ENCODE results near the gene SNAI3. TPM values are rescaled to one million over a fixed set of nuclear protein-coding genes. Genes with fewer than 3 reads are reported as not detected.

Gene SNAI3
- total and polyA plus RNA-seq, 9 of the 15 experiments (the other 6 are each of a cell fraction or from before 2014, with no cell fraction given): 0.04 to 4.1 (median 0.80) TPM; not detected in 1

- no peak for TF ChIP-seq ZNF561 (CRISPR knock-in tag; conservative IDR thresholded peaks at IDR 0.05)
- peak; percentile 33; the same call in 1 of the 2 replicates for TF ChIP-seq LARP7 (IDR thresholded peaks at IDR 0.05)
- TF ChIP-seq ZNF140 (CRISPR knock-in tag; IDR thresholded peaks at IDR 0.05): no peak
- TF ChIP-seq HBP1 (CRISPR knock-in tag; IDR thresholded peaks at IDR 0.05): no peak
- TF ChIP-seq ZFP1 (CRISPR knock-in tag; IDR thresholded peaks at IDR 0.05): no peak
- peak; percentile 96 for TF ChIP-seq JUND (IDR thresholded peaks at IDR 0.05; ENCODE audit: borderline replicate concordance, low read depth, low read length)
- TF ChIP-seq JUND (tag; IDR thresholded peaks at IDR 0.05; ENCODE audit: borderline replicate concordance, low read depth, low read length): peak; percentile 85; the same call in 1 of the 3 replicates
- TF ChIP-seq GTF2F1 (IDR thresholded peaks at IDR 0.05; ENCODE audit: low read depth, low read length): 0 out of 2 replicates have a peak, but pooled peaks have one; percentile 57
- TF ChIP-seq NFYB (IDR thresholded peaks at IDR 0.05; ENCODE audit: extremely low read depth, insufficient read length): no peak
- no peak for TF ChIP-seq ZNF280B (CRISPR knock-in tag; IDR thresholded peaks at IDR 0.05)
- peak; percentile 63 for TF ChIP-seq DACH1 (IDR thresholded peaks at IDR 0.05; ENCODE audit: partially characterized antibody)
- TF ChIP-seq MYBL2 (IDR thresholded peaks at IDR 0.05; ENCODE audit: low read depth): no peak
- TF ChIP-seq MYBL2 (CRISPR knock-in tag; IDR thresholded peaks at IDR 0.05; ENCODE audit: borderline replicate concordance): no peak
- TF ChIP-seq TEAD1 (CRISPR knock-in tag; IDR thresholded peaks at IDR 0.05): peak in 1 of 2 experiments; percentile 12; a peak in 1 of 4 replicates
- no peak for TF ChIP-seq ASH1L (IDR thresholded peaks at IDR 0.05; ENCODE audit: borderline replicate concordance, low read depth, partially characterized antibody)
- TF ChIP-seq CREB3 (tag; conservative IDR thresholded peaks at IDR 0.05; ENCODE audit: low read depth): no peak
- TF ChIP-seq BCL6 (CRISPR knock-in tag; IDR thresholded peaks at IDR 0.05): no peak
- TF ChIP-seq CAMTA2 (CRISPR knock-in tag; conservative IDR thresholded peaks at IDR 0.05): no peak
- TF ChIP-seq, protein P1, sequence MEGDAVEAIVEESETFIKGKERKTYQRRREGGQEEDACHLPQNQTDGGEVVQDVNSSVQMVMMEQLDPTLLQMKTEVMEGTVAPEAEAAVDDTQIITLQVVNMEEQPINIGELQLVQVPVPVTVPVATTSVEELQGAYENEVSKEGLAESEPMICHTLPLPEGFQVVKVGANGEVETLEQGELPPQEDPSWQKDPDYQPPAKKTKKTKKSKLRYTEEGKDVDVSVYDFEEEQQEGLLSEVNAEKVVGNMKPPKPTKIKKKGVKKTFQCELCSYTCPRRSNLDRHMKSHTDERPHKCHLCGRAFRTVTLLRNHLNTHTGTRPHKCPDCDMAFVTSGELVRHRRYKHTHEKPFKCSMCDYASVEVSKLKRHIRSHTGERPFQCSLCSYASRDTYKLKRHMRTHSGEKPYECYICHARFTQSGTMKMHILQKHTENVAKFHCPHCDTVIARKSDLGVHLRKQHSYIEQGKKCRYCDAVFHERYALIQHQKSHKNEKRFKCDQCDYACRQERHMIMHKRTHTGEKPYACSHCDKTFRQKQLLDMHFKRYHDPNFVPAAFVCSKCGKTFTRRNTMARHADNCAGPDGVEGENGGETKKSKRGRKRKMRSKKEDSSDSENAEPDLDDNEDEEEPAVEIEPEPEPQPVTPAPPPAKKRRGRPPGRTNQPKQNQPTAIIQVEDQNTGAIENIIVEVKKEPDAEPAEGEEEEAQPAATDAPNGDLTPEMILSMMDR (IDR thresholded peaks at IDR 0.05 in 2 of 3, conservative IDR thresholded peaks at IDR 0.05 in 1 of 3; ENCODE audit: insufficient read depth in 2 of 3, low read depth in 1 of 3, low read length in 3 of 3): no peak
- TF ChIP-seq SREBF1 (IDR thresholded peaks at IDR 0.05; ENCODE audit: borderline replicate concordance, low read depth, low read length): no peak
- peak in 1 of 2 experiments; percentile 49; a peak in 1 of 4 replicates for TF ChIP-seq MLLT1 (IDR thresholded peaks at IDR 0.05)
These were observed 1.9 kb upstream of the SNAI3 start (continued) for GRCh38 chr16:88688013-88688778.

All from K562 (cell line).